HG03064 (cell line): ENCODE results near the gene FAM120A.

Experiments
- ATAC-seq: cut with Tn5 transposase; IDR thresholded peaks from one replicate; pipeline ENCODE4 v1.9.1; 2021; ENCODE audit warnings: low read depth; ENCODE audit not compliant: unreplicated experiment

The FAM120A gene

GRCh38 chr9:93606187-93606586, 154.7 kb downstream of the FAM120A start:
- no peak for ATAC-seq

GRCh38 chr9:93610206-93610605, 158.7 kb downstream of the FAM120A start:
- ATAC-seq, result no peak

- ATAC-seq, result no peak
Measured at GRCh38 chr9:93612052-93612795, 160.7 kb downstream of the FAM120A start.

GRCh38 chr9:93612796-93613154, 161.3 kb downstream of the FAM120A start:
- ATAC-seq, result no peak

GRCh38 chr9:93613174-93613573, 161.7 kb downstream of the FAM120A start:
- ATAC-seq, result no peak

- no peak for ATAC-seq
Measured at GRCh38 chr9:93613791-93614190, 162.3 kb downstream of the FAM120A start.

GRCh38 chr9:93614830-93615468, 163.5 kb downstream of the FAM120A start:
- ATAC-seq, result no peak
